GM18517 (cell line): ENCODE data around the gene TRIM26.
"Not testable (repeated sequence)": the region's sequence is repeated elsewhere in the genome, so short reads cannot be mapped to it uniquely, and the experiment has no call there.

Source experiments
- ATAC-seq: cut with Tn5 transposase; IDR thresholded peaks from one replicate; pipeline ENCODE4 v1.9.1; 2021; ENCODE audit warnings: mild to moderate bottlenecking, moderate library complexity; ENCODE audit not compliant: unreplicated experiment

The TRIM26 gene

GRCh38 chr6:30154709-30155519, 58.3 kb downstream of the TRIM26 start:
- no peak for ATAC-seq

DNA sequence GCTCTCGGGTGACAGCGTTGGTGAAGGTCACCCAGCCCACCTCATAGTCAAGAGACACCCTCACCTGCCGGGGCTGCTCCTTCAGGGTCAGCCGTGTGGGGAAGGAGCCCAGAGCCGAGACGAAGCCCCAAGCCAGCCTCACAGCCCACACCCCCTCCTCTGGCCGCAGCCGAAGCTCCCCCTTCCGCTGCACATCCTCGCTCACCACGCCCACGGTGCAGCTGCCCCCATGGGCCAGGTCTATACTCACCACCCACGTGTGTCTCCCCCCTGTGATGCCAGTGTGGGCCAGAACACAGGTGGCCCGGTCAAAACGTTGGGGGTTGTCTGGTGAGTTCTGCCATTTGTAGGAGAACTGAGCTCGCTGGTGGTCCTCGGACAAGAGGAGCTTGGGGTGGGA, 59.1 kb downstream of the TRIM26 start:
- ATAC-seq, result no peak

DNA sequence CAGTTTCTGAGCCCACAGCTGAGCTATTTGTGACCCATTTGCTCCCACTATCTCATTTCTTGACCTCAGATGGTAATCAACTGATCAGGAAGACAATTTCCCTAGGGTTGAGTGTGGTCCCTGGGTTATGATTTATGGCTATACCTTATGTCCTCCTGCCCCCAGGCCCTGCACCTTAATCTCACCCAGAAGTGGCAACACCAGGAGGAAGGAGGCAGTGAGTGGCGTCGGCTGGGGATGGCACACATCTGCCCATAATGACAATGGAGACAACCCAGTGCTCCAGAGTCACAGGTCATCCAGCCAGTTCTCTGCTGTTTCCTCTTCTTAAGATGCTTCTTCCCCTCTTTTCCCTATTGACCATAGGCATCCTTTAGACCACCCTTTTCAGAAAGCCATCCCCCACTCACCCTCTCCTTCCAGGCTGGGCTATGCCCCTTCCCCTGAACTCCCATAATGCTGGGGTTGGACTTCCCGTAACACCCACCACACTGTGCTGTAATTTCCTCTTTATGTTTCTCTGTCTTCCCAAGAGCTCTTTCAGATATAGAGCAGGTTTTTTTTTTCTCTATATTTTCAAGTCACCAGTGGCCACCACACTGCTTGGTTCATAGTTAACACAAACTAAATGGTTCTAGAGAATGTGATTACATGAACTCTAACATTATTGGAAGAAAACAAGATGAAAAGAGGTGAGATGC, 60.1 kb downstream of the TRIM26 start:
- ATAC-seq, result no peak

DNA sequence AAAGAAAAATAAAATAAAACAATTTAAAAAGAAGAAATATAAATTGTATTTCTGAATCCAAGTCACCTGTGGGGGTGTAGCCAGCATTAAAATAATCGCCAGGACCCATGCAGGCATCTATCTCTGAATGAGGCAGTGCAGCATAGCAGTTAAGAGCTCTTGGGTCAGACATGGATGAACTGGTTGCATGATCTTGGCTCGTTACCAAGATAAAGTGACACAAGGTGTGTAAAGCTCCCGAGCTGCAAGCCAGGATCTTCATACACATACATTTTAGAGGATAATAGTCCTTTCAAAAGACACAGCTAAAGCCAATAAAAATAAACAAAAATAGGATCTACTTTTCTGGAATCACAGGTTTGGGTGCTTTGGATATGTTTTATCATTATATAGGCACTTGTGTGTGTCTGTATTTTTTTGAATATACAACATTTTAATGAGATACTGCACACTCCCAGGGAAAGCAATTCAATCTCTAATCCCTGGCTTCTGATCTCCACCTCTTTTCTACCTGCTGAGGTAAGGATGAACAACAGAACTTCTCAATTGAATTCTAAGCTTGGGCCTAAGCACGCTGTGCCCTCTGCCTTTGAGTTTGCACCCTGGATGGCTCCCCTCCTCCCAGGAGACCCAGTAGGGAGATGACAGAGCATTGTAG, 61.1 kb downstream of the TRIM26 start:
- ATAC-seq, result no peak

GRCh38 chr6:30151580-30151979, 61.6 kb downstream of the TRIM26 start:
- ATAC-seq, result no peak

DNA sequence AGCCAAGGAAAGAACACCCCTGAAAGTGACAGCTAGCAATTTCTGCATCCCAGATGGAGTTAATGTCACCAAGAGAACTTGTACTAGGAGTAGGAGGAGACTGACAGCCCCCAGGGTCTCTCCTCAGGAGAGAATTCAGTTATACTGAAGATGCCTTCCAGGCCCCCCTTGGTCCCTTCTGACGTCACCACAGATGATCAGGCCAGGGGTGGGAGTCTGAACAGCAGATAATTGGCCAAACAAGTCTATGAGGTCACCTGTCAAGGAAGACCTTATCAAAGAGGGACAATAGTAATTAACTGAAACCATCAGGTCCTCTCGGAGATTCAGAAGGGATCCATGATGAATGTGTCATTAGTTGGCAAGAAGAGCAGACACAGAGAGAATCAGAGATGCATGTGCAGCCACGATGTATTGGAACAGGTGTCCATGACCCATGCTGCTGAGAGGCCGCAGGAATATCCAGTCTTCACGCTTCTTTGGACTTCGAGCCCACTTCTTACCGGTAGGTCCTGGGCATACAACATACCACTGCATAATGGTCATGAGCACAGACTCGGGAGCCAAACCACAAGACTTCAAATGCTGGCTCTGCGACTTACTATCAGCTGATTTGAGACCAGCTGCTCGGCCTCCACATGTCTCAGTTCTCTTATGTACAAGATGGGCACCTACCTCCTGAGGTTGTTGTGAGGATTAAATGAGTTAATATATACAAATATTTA, 62.4 kb downstream of the TRIM26 start:
- ATAC-seq, result no peak

- ATAC-seq, result no peak
These were observed 63.2 kb downstream of the TRIM26 start for GRCh38 chr6:30149858-30150550.

GRCh38 chr6:30149234-30149633, 64.0 kb downstream of the TRIM26 start:
- no peak for ATAC-seq

DNA sequence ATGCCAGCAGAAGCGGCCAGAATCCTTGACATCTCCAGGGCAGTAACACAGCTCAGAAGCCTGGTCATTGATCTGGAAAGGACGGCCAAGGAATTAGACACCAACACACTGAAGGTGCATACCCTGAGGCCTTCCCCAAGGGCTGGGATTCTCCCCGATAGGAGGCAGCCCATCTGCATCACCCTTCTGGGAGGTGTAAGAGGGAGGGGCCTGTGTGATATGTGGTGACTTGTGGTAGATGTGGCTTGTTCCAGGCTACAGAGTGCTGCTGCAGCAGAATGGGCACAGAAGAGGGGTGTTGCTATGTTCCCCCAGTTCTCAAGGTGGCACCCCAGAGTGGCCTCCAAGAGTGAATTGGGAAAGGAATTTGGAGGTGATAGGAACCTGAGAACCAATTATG, 66.1 kb downstream of the TRIM26 start:
- no peak for ATAC-seq

- ATAC-seq, result no peak
These were observed 67.4 kb downstream of the TRIM26 start for GRCh38 chr6:30145818-30146217.

GRCh38 chr6:30144811-30145210, 68.4 kb downstream of the TRIM26 start:
- ATAC-seq, result no peak

DNA sequence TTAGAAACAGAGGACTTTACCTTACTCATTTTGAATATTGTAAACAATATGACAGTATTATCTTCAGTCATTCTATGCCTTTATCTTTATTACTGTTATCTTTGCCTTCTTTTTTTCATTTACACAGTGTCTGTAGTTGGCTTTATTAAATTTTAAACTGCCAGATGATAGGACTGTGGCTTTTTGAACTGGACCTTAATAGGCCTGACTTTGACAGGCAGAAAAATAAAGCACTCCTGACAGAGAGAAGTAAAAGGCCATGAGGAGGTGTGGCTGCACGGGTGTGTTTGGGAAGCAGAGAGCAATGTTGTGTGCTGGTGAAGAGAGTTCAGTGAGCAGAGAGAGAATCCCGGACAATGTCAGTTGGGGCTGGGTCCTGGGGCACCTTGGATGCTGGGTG, 69.4 kb downstream of the TRIM26 start:
- no peak for ATAC-seq

DNA sequence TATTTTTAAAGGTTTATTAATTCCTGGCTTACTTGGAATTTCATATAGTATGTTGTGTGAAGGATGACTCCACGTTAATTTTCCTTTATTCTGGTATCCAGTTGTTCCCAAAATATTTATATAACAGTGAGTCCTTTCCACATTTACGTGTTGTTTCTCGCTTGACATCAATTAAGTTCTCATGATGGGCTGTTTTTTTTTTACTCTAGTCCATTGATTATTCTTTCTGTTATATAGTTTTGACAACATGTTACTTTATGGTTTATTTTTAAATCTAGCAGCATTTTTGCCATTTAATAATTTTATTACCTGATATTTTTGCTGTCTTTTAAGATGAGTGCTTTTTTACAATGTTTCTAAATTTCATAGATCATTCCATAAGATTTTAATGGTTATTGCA, 70.5 kb downstream of the TRIM26 start:
- ATAC-seq, result no peak

- ATAC-seq, result not testable (repeated sequence)
These were observed 73.0 kb downstream of the TRIM26 start for GRCh38 chr6:30140240-30140639.

GRCh38 chr6:30136570-30137286, 76.5 kb downstream of the TRIM26 start:
- no peak for ATAC-seq

GRCh38 chr6:30135757-30136156, 77.4 kb downstream of the TRIM26 start, which contains the start of gene TRIM40:
TRIM40 (plus strand) TSS chr6:30136140; CDS start chr6:30137037, 897 bp downstream.
- ATAC-seq, result no peak

DNA sequence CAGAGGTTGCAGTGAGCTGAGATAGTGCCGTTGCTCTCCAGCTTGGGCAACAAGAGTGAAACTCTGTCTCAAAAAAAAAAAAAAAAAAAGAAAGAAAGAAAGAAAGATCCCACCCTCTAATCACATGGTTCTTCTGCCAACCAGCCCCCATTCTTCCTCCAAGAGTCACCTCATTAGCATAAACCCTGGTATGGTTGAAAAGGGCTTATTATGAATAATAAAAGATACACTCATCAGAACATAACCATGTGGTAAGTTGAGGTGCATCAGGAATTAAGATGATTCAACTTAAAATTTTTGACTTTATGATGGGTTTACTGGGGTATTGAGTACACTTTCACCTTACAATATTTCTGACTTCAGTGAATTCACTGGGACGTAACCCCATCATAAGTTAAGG, 78.1 kb downstream of the TRIM26 start:
- no peak for ATAC-seq
